Activated gamma-delta T cell treated with anti-CD3 and anti-CD28 coated beads, Interleukin-2, amount 50 U/mL, for 16 hours (primary cell): Measurements from ENCODE around the gene RIPPLY2.
"Not testable (repeated sequence)": the region's sequence is repeated elsewhere in the genome, so short reads cannot be mapped to it uniquely, and the experiment has no call there.

Experiments
- DNase-seq: peaks from one replicate; pipeline ENCODE4 v3.0.0-alpha.2; 2020; ENCODE audit warnings: low read depth

Gene RIPPLY2

GRCh38 chr6:83853178-83854000 lies at the start of gene RIPPLY2:
TSS of gene RIPPLY2 (plus strand) at chr6:83853360. CDS start at chr6:83853417, 57 bp downstream.
- no peak for DNase-seq

- not testable (repeated sequence) for DNase-seq
Measured at GRCh38 chr6:83803492-83803891, 49.7 kb upstream of the RIPPLY2 start.

DNA sequence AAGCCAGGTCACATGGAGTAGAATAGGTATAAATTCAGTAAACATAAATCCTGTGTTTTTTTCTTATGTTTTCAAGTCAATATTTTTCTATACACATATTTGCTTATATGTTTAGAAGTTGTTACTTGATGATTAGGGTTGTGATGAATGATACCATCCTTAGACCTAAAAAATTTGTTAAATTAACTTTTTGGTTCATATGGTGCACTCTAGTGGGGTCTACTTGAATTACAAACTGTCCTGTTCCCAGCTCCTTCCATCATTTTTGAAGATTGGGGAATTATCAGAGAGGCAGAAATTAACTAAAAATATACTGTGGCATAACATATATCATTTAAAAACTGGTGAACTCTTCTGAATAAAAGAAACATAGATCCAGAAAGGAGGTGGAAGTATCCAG lies 48.3 kb upstream of the RIPPLY2 start:
- DNase-seq, result no peak

- DNase-seq, result no peak
Measured at GRCh38 chr6:83808005-83808404, 45.2 kb upstream of the RIPPLY2 start.

DNA sequence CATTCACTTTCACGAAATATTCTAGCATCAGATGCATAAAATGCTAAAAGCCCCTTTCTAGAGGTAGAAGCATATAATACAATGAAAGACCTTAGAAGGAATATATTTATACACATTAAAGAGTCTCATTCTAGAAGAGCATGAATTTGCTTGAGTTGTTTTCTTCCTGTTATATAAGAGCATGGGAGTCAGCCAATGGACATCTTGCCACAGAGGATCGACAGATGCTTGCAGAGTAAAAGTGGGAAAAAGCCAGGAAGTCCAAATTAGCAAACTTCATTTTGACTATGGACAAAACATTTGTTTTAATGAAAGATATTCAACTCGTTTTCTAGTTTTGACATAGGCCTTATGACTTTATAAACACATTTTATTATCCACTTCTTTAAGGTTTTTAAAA lies 44.2 kb upstream of the RIPPLY2 start:
- no peak for DNase-seq

GRCh38 chr6:83812595-83812994 lies 40.6 kb upstream of the RIPPLY2 start:
- DNase-seq, result no peak

DNA sequence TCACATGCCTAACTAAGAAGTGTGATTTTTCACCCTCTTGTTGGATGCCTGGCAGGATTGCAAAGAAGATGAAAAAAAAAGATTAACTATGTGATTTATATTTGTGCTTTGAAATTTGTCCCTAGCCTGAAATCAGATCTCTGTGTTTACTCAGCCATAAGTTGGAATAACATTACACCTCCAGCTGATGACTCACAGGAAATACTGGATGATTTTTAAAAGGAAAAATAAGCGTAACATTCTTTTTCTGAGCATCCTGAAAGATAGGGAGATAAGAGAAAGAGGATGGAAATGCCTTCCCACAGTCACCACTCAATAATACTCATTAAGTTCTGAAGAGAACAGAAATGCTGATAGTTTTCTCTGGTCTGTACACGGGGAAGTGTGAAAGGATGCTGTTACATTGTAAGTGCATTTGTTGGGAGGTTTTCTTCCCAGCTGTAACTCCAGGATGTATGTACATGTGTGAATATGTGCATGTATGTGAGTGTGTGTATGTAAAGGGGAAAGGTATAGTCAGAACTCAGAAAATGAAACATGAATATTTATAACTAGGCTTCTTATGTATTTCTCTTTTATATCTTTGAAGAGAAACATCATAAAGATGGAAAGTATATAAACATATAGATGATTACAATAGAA lies 37.4 kb upstream of the RIPPLY2 start:
- no peak for DNase-seq

DNA sequence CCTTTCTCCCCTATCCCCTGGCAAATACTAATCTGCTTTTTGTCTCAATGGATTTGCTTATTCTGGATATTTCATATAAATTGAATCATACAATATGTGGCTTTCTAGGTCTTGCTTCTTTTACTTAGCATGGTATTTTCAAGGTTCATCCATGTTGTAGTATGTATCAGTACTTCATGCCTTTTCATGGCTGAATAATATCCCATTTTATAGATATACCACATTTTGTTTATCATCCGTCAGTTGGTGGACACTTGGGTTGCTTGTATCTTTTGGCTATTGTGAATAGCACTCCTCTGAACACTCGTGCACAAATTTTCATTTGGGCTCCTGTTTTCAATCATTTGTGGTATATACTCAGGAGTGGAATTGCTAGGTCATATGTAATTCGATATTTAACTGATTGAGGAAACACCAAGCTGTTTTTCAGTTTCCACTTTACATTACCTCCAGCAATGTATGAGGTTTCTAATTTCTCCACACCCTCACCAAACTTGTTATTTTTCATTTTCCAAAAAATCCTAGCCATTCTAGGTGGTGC lies 30.5 kb upstream of the RIPPLY2 start:
- DNase-seq, result no peak

DNA sequence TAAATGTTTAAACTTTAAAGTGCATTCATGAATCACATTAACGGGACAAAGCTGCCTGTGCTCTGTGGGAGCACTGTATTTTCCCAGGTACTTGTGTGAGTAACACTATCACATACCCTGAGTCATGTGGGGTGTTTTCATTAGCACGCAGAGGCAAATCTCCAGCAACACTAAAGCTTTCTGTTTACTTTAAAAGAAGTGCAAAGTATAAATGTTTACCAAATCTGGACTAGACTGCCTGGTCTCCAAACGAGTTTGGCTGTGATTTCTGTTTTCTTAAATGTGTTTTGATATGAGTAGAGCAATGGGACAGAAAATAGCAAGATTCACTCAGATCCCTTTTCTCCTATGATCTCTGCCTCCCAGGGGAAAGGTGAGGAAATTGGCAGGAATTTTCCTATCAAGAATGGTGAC lies 28.8 kb upstream of the RIPPLY2 start:
- no peak for DNase-seq

- no peak for DNase-seq
Measured at GRCh38 chr6:83824831-83825230, 28.3 kb upstream of the RIPPLY2 start.

DNA sequence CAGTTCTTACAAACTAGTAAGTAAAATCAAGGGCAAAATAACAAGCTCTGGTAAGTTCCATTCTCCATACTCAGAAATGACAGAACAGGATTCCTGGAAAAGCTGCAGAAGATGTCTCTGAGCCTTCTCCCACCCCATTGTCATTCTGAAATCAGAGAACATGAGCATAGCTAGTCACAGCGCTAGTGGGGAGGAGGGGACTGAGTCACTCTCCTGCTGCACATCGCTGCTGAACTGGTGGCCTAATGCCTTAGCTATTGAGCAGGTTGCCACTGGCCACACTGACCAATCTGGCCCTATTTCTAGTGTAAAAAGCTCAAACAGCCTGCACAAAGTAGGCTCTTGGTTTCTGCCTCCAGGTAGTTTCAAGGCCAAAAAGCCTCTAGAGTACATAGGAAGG lies 26.1 kb upstream of the RIPPLY2 start:
- no peak for DNase-seq

DNA sequence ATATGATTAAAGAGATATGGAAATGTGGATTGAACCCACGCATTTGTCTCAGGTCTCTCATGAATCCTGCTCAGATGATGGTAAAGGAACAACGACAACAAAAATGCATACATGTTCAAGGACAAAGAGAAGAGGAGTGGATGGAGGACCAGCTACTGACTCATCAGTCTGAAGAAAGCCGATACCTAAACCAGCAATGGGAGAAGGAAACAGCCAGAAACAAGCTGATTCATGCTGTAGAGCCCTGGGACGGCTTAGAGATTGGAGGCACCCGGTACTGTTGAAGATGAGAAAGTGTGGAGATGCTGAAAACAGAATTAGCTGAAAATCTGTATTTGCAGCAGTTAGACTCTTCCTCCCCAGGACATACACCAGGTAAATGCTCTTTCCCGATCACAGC lies 14.4 kb upstream of the RIPPLY2 start:
- DNase-seq, result no peak

DNA sequence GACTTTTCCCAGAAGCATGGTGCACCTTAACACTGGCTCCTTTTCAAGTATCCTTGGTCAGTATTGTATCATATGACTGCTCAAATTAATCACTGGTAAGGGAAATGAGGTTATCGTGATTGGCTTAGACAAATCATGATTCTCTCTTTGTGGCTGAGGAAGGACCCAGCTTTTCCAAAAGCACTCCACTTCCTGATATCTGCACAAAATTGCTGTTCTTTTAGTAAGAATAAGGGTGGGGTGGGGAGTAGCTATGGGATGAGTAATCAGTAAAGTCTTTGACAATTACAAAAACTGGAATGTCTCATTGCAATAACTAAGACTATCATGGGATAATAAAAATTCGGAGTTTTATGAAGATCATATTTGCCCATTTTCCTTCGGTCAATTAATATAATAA lies 9.0 kb upstream of the RIPPLY2 start:
- no peak for DNase-seq

DNA sequence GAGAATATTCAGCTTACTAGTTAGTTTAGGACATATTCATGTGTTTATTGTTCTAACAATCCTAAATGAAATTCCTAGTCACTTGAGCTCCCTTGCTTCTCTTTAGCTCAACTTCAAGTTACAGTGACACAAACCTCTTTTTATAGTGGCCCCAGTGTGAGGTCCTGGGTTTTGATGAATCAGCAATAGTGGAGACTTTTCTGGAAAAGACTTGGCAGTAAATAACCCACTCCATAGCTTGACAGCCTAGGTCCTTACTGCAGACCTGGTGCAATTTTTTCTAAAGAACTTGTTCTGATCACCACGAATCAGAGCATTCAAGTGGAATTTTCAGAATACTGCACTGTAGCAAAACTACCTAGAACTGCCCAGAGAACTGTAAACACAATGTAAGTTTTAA lies 6.9 kb upstream of the RIPPLY2 start:
- no peak for DNase-seq

- no peak for DNase-seq
Measured at GRCh38 chr6:83847179-83847578, 6.0 kb upstream of the RIPPLY2 start.

DNA sequence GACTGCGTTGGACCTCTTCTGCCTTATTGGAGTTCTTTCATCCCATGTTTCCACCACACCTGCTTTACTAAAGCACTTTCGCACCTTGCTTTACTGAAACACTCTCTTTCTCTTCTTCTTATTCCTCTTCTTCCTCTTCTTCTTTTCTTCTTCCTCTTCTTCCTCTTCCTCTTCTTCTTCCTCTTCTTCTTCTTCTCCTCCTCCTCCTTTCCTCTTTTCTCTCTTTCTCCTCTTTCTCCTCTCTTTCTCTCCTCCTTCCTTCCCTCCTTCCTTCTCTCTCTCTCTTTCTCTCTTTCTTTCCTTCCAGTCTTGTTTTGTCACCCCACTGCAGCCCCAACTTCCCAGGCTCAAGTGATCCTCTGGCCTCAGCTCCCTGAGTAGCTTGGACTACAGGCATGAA lies 4.0 kb upstream of the RIPPLY2 start:
- DNase-seq, result no peak

- DNase-seq, result no peak
Measured at GRCh38 chr6:83849610-83850009, 3.5 kb upstream of the RIPPLY2 start.

GRCh38 chr6:83852528-83853177 lies 507 bp upstream of the RIPPLY2 start:
- DNase-seq, result no peak

- DNase-seq, result no peak
Measured at GRCh38 chr6:83854001-83854501, 891 bp downstream of the RIPPLY2 start.

DNA sequence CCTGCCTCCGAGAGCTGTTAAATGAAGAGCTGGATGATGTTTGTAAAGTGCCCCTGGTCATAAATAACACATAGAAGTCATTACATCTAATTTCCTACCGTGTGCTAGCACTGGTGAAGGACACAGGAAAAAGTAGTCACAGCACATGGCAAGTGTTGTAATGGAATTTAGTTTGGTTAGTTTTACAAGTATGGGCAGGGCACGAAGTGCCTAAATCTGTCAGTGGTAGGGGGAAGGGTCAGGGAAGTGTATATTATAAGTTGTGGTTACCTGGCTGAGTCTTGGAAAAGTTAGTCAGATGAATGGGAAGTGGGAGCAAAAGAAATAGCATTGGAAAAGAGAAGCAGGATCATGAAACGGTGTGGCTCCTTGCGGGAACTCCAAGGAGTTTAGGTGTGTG lies 1.6 kb downstream of the RIPPLY2 start:
- no peak for DNase-seq

- DNase-seq, result peak; percentile 86
Measured at GRCh38 chr6:83859410-83860358, 6.5 kb downstream of the RIPPLY2 start, which contains the start of gene CYB5R4. TSS of gene CYB5R4 (plus strand) at chr6:83859689. CDS start at chr6:83859783, 94 bp downstream.
